Renal cortical epithelial cell (primary cell): ENCODE results near the gene PSMC1. TPM values are rescaled to one million over a fixed set of nuclear protein-coding genes. Genes with fewer than 3 reads are reported as not detected.

ENCODE experiments used
- DNase-seq: peaks from one replicate; pipeline ENCODE4 v3.0.0-alpha.2; 2011; ENCODE audit warnings: low read depth
- total RNA-seq: library from RNA; depleted of rRNA; stranded (reverse); fragments of >200 nt; gene quantifications from 2 replicates; pipeline ENCODE4 v1.2.3, GENCODE V29; 2014

The PSMC1 gene
- total RNA-seq, 1 donor from 2014 or later: 180 TPM

DNA sequence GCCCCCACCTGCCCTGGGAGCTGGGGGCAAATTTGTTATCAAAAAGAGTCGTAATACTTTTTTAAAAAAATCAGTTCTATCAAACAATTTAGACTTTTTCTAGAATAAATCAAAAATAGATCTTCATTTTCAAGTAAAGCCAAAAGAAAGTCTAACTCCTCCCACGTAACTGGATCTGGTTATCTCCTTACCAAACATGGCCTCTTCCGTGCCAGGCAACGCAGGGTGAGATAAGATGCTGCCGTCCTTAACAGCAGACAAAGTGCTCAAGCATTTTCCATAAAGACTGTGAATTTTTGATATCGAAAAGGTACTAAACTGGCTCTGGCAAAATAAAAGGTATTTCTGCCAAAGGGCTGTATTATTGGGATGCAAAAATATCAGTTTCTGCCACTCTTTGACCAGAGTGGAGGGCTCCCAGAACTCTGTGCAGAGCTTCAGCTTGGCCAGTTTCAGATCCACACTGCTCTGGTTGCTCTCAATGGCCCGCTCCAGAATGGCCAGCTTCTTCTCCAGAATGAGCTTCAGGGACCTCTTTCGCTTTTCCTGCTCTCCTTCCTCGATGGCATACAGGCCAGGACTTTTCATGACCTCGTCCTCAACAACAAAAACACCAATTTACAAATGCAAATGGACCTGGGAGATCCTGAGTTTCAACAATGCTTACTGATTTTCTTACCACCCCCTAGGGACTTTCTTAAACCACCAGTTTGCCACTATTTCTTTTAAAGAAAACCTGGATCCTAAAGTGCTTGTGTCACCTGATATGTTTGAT is 46.4 kb downstream of the PSMC1 start:
- no peak for DNase-seq

DNA sequence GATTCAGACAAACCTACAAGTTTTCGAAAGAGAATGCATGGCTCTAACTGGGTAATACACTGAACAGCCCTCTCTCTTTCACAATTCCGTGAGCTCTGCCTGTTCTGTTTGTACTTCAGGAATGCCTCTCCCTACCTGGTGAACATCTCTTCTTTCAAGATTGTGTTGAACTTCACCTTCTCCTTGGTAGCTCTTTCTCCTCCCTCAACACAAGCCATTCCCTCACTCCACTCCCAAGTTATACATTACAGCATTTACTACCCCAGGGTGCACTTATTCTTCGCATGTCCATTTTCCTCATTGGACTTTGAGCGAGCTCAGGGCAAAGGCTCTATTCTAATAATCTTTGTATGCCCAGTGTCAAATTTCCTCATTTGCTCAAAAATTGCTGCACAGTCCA is 47.1 kb downstream of the PSMC1 start:
- DNase-seq: no peak

DNA sequence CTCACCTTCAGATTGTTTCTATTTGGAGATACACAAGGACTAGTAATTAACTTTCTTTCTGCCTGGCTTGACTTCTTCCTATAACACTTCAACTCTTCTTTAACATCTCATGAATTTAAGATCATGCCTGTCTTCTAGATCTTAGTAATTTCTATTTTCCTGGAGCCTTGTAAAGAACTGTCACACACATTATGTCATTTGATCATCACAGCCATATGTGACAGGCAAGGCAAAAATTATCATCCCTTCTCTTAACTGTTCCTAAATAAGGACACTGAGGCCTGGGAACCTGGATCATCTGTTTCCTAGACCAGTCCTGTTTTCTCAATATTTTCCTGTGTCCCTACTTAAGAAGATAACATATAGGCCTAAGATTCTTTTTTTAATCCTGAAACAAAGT is 48.1 kb downstream of the PSMC1 start:
- DNase-seq: no peak

DNA sequence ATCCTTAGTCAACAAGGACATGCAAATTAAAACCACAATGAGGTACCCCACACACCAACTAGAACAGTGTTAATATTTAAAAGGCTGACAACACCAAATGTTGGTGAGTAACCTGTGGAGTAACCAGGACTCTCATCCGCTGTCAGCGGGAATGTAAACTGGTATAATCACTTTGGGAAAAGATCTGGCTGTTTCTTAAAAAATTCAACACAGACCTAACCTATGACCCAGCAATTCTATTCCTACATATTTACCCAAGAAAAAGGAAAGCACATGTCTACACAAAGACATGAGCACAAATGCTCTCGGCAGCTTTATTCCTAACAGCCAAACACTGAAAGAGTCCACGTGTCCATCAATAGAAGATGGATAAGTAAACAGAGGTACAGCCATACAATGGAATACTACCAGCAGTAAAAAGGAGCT is 48.8 kb downstream of the PSMC1 start:
- DNase-seq: peak; percentile 90

DNA sequence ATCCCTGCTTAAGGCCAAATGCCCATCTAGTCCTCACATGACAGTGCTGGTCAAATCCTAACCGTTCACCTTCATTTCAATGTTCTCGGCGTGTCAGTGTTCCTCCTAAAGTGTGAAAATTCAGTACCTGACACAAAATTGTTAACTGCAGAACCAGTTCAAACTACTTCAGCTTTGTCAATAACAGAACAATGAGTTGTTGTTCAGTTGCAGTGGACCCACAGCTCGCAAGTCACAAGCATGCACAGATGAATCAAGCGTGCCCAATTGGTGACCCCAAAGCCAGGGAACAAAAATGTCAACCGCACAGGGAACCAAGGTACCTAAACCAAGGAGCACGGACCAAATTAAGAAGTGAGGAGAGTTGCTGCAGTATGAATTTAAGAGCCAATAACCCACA is 52.2 kb downstream of the PSMC1 start:
- no peak for DNase-seq

DNA sequence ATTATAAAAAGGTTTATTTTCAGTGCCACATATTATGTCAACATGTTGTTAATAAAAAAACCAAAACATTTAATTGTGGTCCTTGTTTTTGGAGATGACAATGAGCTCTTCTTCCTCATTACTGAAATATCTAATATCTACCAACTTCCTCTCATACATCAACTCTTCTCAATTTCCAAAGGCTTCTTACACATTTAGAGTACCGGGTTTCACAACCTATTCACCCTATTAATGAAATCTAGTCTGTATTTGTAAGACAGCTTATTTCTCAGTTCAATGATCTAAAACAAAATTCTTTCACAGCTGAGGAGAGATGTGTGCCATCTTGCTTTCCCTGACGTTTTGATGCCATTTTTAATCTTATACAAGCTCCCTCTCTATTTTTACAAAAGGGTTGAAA is 60.9 kb downstream of the PSMC1 start:
- DNase-seq: no peak

DNA sequence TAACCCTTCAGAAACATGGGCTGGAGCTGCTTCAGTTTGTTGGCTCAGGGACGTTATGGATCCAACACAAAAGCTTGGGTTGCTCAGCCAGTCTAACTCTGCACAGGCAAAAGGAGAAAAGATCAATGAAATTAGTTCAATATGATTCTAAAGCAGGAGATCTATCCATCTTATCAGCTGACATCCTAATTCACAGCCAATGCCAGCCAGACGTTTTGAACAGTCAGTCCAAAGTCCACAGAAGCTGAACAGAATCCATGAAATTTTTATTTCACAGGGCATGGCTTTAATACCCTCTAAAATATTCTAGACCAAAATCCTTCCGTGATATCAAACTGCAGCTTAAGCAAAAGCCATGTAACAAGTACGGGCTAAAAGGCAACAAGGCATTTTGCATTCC is 61.7 kb downstream of the PSMC1 start:
- no peak for DNase-seq

DNA sequence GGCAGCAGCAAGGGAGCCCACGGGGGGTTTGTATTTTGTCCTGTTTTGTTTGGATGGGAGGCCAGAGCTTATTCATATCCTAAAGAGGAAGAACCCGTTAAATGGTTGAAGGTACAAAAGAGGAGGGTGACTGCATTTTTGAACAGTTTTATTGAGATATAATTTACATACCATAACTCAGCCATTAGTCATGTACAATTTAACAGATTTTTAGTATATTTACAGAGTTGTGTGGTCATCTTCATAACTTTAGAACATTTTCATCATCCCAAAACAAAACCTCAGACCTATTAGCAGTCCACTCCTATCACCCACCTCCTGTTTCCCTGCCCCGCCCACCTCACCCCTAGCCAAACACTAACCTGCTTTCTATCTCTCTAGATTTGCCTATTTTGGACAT is 62.8 kb downstream of the PSMC1 start:
- no peak for DNase-seq

DNA sequence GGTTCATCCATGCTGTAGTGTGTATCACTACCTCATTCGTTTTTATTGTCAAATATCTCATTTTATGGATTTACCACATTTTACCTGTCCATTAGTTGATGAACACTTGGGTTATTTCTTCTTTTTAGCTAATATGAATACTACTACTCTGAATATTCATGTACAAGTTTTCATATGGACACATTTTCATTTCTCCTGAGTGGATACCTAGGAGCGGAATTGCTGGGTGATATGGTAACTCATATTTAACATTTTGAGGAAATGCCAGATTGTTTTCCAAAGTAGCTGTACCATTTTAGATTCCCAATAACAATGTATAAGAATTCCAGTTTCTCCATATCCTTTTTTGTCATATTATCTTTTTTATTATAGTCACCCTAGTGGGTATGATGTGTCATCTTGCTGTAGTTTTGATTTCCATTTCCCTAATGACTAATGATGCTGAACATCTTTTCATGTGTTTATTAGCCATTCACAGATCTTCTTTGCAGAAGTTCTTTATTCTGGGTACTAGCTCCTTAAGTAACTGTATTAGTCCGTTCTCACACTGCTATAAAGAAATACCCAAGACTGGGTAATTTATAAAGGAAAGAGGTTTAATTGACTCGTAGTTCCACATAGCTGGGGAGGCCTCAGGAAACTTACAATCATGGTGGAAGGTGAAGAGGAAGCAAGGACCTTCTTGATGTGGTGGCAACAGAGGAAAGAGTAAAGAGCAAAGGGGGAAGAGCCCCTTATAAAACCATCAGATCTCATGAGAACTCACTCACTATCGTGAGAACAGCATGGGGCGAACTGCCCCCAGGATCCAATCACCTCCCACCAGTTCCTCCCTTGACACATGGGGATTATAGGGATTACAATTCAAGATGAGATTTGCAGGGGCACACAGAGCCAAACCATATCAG is 63.5 kb downstream of the PSMC1 start:
- no peak for DNase-seq

DNA sequence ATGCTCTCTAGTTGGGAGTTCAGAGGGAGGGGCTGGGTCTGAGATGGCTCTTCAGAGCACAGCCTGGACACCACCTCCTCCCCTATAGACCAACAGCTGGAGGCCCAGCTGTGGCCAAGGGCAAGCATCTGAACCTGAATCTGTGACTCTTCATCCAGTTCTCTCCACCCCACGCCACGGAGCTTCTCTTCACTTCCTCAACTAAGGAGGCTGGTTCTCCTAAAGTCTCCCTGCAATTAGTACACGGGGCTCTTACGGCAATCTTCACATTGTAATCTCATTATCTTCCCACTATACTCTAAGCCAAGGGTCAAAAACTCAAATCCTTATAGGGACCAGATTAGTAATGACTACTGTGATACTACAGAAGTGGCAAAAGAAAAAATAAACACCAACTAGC is 65.5 kb downstream of the PSMC1 start:
- no peak for DNase-seq

Other genes starting within 250 kb of the PSMC1 start
- gene KCNK13, start 194.6 kb upstream of the PSMC1 start, total RNA-seq: not detected in 2 replicates
- gene NRDE2, start 75.4 kb downstream of the PSMC1 start, total RNA-seq: 11.8 and 16.8 TPM in 2 replicates
- 297 and 309 TPM in 2 replicates for gene CALM1, start 140.5 kb downstream of the PSMC1 start, total RNA-seq